HCT116 (cell line): ENCODE results near the gene PPARGC1A. TPM values are rescaled to one million over a fixed set of nuclear protein-coding genes. Genes with fewer than 3 reads are reported as not detected.

Source experiments
- ATAC-seq: fragments of 200-7000 bp; cut with Tn5 transposase; 2 replicates; pipeline ENCODE4 v1.9.1; 2020; ENCODE audit warnings: mild to moderate bottlenecking, moderate library complexity
- BruUV-seq: library from RNA; stranded (reverse); fragments of 400-500 nt; replicated peaks from 2 replicates; lab custom pipeline; 2021; lab: Mats Ljungman, UMichigan
- CTCF ChIA-PET: fragments of 300-600 bp; sonication (Branson Sonifier 250); formaldehyde crosslinking; loops from one replicate; lab custom pipeline; 2021; ENCODE audit warnings: antibody characterized with exemption; lab: Charles Lee
- POLR2A ChIA-PET: fragments of 300-600, 350-600 bp; sonication (Branson Sonifier 250); formaldehyde crosslinking; loops from one replicate; lab custom pipeline; 2021; ENCODE audit warnings: antibody characterized with exemption; lab: Charles Lee
- RAD21 ChIA-PET, 2 experiments: fragments of 300-600 bp; sonication (Branson Sonifier 250); formaldehyde crosslinking; loops; one replicate each; lab custom pipeline; 2023; ENCODE audit warnings: low total read pairs in 2 of 2; ENCODE audit not compliant: uncharacterized antibody in 2 of 2, unreplicated experiment in 2 of 2, low non-redundant PET in 1 of 2; lab: Charles Lee
- DNase-seq: peaks from one replicate; pipeline ENCODE4 v3.0.0-alpha.2; 2010; ENCODE audit warnings: low read depth, low spot score
- H2AFZ ChIP-seq: fragments of 200-600 bp; shearing (Covaris generic), sonication (generic); 2 replicates; pipeline ENCODE4 v1.6.1; 2017; ENCODE audit warnings: low read depth, mixed run types, mixed read lengths, antibody characterized with exemption, low read length; ENCODE audit not compliant: poor library complexity, severe bottlenecking
- H3K27ac ChIP-seq: 2 replicates; pipeline ENCODE4 v1.5.1; 2012; ENCODE audit warnings: low read depth, low read length
- H3K27me3 ChIP-seq: fragments of 200-600 bp; sonication (generic); 2 replicates; pipeline ENCODE4 v1.6.1; 2016; ENCODE audit warnings: mixed run types, low read length, mixed read lengths; ENCODE audit not compliant: insufficient read depth
- H3K36me3 ChIP-seq, 2 experiments: fragments of 200-500 bp in 1 of 2; fragments of 200-600 bp in 1 of 2; sonication (Bioruptor generic) in 1 of 2; sonication (generic) in 1 of 2; 2 replicates each; pipeline versions ENCODE4 v1.5.1 to v1.6.1; 2014 to 2016; ENCODE audit warnings: low read length in 2 of 2, inconsistent platforms in 1 of 2, mixed read lengths in 1 of 2, mixed run types in 1 of 2; ENCODE audit not compliant: insufficient read depth in 2 of 2, control insufficient read depth in 1 of 2
- H3K4me1 ChIP-seq, 2 experiments: fragments of 200-600 bp in 1 of 2; sonication (generic) in 1 of 2; 2 replicates each; pipeline versions ENCODE4 v1.5.1 to v1.6.1; 2012 to 2017; ENCODE audit warnings: low read length in 2 of 2, inconsistent platforms in 1 of 2, mild to moderate bottlenecking in 1 of 2, mixed read lengths in 1 of 2, mixed run types in 1 of 2, moderate library complexity in 1 of 2; ENCODE audit not compliant: insufficient read depth in 2 of 2, control insufficient read depth in 1 of 2
- H3K4me2 ChIP-seq: fragments of 200-600 bp; sonication (generic); 2 replicates; pipeline ENCODE4 v1.6.1; 2017; ENCODE audit warnings: mixed run types, low read length, mixed read lengths
- H3K4me3 ChIP-seq, 2 experiments: fragments of 200-600 bp in 1 of 2; sonication (generic) in 1 of 2; replicated peaks in 1 of 2; 2 replicates each; pipeline ENCODE4 v1.5.1; 2011 to 2016; ENCODE audit warnings: low read length in 2 of 2, control low read depth in 1 of 2, low read depth in 1 of 2, mild to moderate bottlenecking in 1 of 2, mixed read lengths in 1 of 2, mixed run types in 1 of 2
- H3K79me2 ChIP-seq: fragments of 200-600 bp; sonication (generic); 2 replicates; pipeline ENCODE4 v1.6.1; 2017; ENCODE audit warnings: mild to moderate bottlenecking, mixed run types, low read length, moderate library complexity, mixed read lengths; ENCODE audit not compliant: insufficient read depth
- H3K9ac ChIP-seq: fragments of 200-600 bp; sonication (generic); 2 replicates; pipeline ENCODE4 v1.6.1; 2016; ENCODE audit warnings: low read length, mixed read lengths
- H3K9me2 ChIP-seq: fragments of 200-600 bp; sonication (generic), shearing (Covaris generic); 2 replicates; pipeline ENCODE4 v1.6.1; 2017; ENCODE audit warnings: mixed run types, mild to moderate bottlenecking, moderate library complexity; ENCODE audit not compliant: insufficient read depth
- H3K9me3 ChIP-seq, 2 experiments: fragments of 200-500 bp in 1 of 2; fragments of 200-600 bp in 1 of 2; sonication (Bioruptor generic) in 1 of 2; sonication (generic) in 1 of 2; 2 replicates each; pipeline ENCODE4 v1.6.1; 2014 to 2017; ENCODE audit warnings: low read length in 2 of 2, mixed read lengths in 2 of 2, inconsistent platforms in 1 of 2, low read depth in 1 of 2, mild to moderate bottlenecking in 1 of 2, mixed run types in 1 of 2, moderate library complexity in 1 of 2; ENCODE audit not compliant: control insufficient read depth in 1 of 2, insufficient read depth in 1 of 2
- H4K20me1 ChIP-seq: fragments of 200-600 bp; sonication (generic), shearing (Covaris generic); 2 replicates; pipeline ENCODE4 v1.6.1; 2017; ENCODE audit warnings: mixed run types, mild to moderate bottlenecking, moderate library complexity; ENCODE audit not compliant: insufficient read depth
- CEBPB ChIP-seq: IDR thresholded peaks from 2 replicates; pipeline ENCODE4 v1.6.1; 2012; ENCODE audit warnings: low read depth
- EGR1 ChIP-seq: IDR thresholded peaks from 2 replicates; pipeline ENCODE4 v1.6.1; 2012; ENCODE audit warnings: low read depth
- ELF1 ChIP-seq: IDR thresholded peaks from 2 replicates; pipeline ENCODE4 v1.6.1; 2012; ENCODE audit warnings: low read depth, borderline replicate concordance
- EZH2phosphoT487 ChIP-seq: fragments of 200-600 bp; IDR thresholded peaks from 2 replicates; pipeline ENCODE4 v1.6.1; 2018; ENCODE audit warnings: antibody characterized with exemption, borderline replicate concordance
- FOSL1 ChIP-seq: IDR thresholded peaks from 2 replicates; pipeline ENCODE4 v1.6.1; 2012; ENCODE audit warnings: low read depth
- POLR2A ChIP-seq: IDR thresholded peaks from 2 replicates; pipeline ENCODE4 v1.7.0; 2011; ENCODE audit warnings: borderline replicate concordance; ENCODE audit not compliant: insufficient read depth, insufficient read length; ENCODE audit errors: extremely low read depth
- POLR2AphosphoS5 ChIP-seq: IDR thresholded peaks from 2 replicates; pipeline ENCODE4 v1.6.1; 2011; ENCODE audit warnings: mild to moderate bottlenecking, low read depth, low read length, moderate library complexity
- RAD21 ChIP-seq: IDR thresholded peaks from 2 replicates; pipeline ENCODE4 v1.6.1; 2012; ENCODE audit warnings: low read depth, mild to moderate bottlenecking
- SIN3A ChIP-seq: IDR thresholded peaks from 2 replicates; pipeline ENCODE4 v1.6.1; 2012; ENCODE audit warnings: low read depth
- SRF ChIP-seq: IDR thresholded peaks from 2 replicates; pipeline ENCODE4 v1.6.1; 2012; ENCODE audit warnings: low read depth
- TCF7L2 ChIP-seq: IDR thresholded peaks from 2 replicates; pipeline ENCODE4 v1.7.0; 2011; ENCODE audit warnings: borderline replicate concordance, inconsistent platforms; ENCODE audit not compliant: insufficient read depth, insufficient read length; ENCODE audit errors: extremely low read depth
- YY1 ChIP-seq: IDR thresholded peaks from 2 replicates; pipeline ENCODE4 v1.6.1; 2011; ENCODE audit warnings: low read length, low read depth, moderate library complexity, mild to moderate bottlenecking; ENCODE audit not compliant: insufficient replicate concordance; ENCODE audit errors: extremely low read depth
- ZBTB33 ChIP-seq: IDR thresholded peaks from 2 replicates; pipeline ENCODE4 v1.6.1; 2011; ENCODE audit warnings: mild to moderate bottlenecking, low read length, moderate library complexity; ENCODE audit not compliant: insufficient replicate concordance; ENCODE audit errors: extremely low read depth
- ZNF274 ChIP-seq: fragments of 200-500 bp; sonication (Bioruptor generic); IDR thresholded peaks from 2 replicates; pipeline ENCODE4 v1.6.1; 2014; ENCODE audit warnings: mild to moderate bottlenecking, low read depth, low read length, inconsistent platforms
- intact Hi-C: fragments of 100-400 bp; cut with micrococcal nuclease; formaldehyde crosslinking; loops from 2 replicates; pipeline ENCODE4 v1.10.0; 2022
- total RNA-seq: library from RNA; stranded (reverse); gene quantifications from one replicate; pipeline ENCODE4 v1.2.1, GENCODE V29; 2021; ENCODE audit not compliant: unreplicated experiment
- TF ChIP-seq, protein P1 (sequence below), 3 experiments: fragments of 200-600 bp in 1 of 3; sonication (generic) in 1 of 3; IDR thresholded peaks in 2 of 3; conservative IDR thresholded peaks in 1 of 3; 2 replicates each; pipeline ENCODE4 v1.5.1; 2012 to 2017; ENCODE audit warnings: low read depth in 2 of 3, low read length in 2 of 3, antibody characterized with exemption in 1 of 3, borderline replicate concordance in 1 of 3, control low read depth in 1 of 3, mild to moderate bottlenecking in 1 of 3, mixed read lengths in 1 of 3, mixed run types in 1 of 3, moderate library complexity in 1 of 3; ENCODE audit not compliant: insufficient read depth in 1 of 3

The PPARGC1A gene
- total RNA-seq, 1 experiment from 2014 or later = not detected

DNA sequence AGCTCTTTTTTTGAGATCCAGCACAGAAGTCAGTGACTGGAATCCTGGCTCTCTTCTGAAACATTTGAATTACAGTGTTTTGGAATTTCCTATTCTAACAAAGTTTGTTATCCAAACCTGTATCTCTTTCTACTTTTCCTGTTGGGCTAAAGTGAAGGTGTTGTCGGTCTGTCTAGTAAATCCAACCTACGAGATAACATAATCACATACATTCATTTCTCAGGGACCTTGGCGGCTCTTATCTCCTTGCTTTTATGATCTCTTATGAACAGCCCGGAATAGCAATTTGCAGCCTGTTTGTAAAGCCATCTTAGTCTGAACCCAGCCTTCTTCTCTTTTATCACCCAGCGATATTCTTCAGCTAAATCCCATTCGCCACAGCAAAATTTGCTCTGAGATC, 14.5 kb downstream of the PPARGC1A start:
- no peaks in the 10 kb centered on the region for H3K4me1 ChIP-seq
- no peaks in the 10 kb centered on the region for H3K27me3 ChIP-seq
- no peak overlapping the region for H3K27ac ChIP-seq
- ChIA-PET CTCF (no interaction called here), POLR2A (no interaction called here), RAD21 (no interaction called here)
- DNase-seq (no peak), ATAC-seq (no peak)
- no peaks in the 10 kb centered on the region for H4K20me1 ChIP-seq
- H3K4me3 ChIP-seq = no peak overlapping the region
- peaks cover 0 to 9% of the 10 kb centered on the region in 2 experiments; a peak in 2 of 4 replicates for H3K9me3 ChIP-seq
- TF ChIP-seq EGR1 (no peak), SIN3A (no peak), ZNF274 (no peak)
- BruUV-seq = no TSS peak
- no peaks in the 10 kb centered on the region for H3K36me3 ChIP-seq
- no peak overlapping the region for H2AFZ ChIP-seq
- intact Hi-C loops = no loop called here
- H3K9me2 ChIP-seq = no peaks in the 10 kb centered on the region
- no peaks in the 10 kb centered on the region for H3K79me2 ChIP-seq
- no peak overlapping the region for H3K9ac ChIP-seq
- H3K4me2 ChIP-seq = no peak overlapping the region

DNA sequence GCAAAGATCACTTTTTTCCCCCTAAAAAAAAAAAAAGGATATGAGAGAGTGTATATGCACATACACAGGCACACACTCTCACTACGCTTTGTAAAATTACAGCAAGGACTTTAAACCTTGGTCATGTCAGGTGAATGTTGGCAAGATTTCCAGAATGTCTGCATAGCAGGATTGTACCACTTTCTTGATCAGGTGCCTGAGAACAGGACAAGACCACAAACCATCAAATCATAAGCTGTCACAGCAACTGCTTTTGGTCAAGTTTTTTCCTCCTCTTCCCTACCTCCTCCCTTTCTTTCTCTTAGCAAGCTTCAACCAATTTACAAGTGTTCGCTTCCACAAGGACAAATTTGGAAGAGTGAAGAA, 15.3 kb downstream of the PPARGC1A start:
- Histone ChIP-seq H3K4me3 (no peak overlapping the region), H3K27ac (no peak overlapping the region), H3K27me3 (no peaks in the 10 kb centered on the region), H3K9me2 (no peaks in the 10 kb centered on the region), H3K9ac (no peak overlapping the region), H3K9me3 (peaks cover 0 to 9% of the 10 kb centered on the region in 2 experiments; a peak in 2 of 4 replicates), H3K36me3 (no peaks in the 10 kb centered on the region), H3K4me2 (no peak overlapping the region), H3K79me2 (no peaks in the 10 kb centered on the region), H4K20me1 (no peaks in the 10 kb centered on the region), H2AFZ (no peak overlapping the region), H3K4me1 (no peaks in the 10 kb centered on the region)
- no peak for ATAC-seq
- ChIA-PET POLR2A (no interaction called here), RAD21 (no interaction called here), CTCF (no interaction called here)
- intact Hi-C loops = no loop called here
- no TSS peak for BruUV-seq
- DNase-seq = no peak
- TF ChIP-seq POLR2A (no peak), EZH2phosphoT487 (no peak), YY1 (no peak), POLR2AphosphoS5 (no peak), SIN3A (no peak), RAD21 (no peak), TCF7L2 (no peak), ELF1 (no peak), ZNF274 (no peak), CEBPB (no peak), EGR1 (no peak), FOSL1 (no peak), ZBTB33 (no peak), SRF (no peak)
- TF ChIP-seq, protein P1, sequence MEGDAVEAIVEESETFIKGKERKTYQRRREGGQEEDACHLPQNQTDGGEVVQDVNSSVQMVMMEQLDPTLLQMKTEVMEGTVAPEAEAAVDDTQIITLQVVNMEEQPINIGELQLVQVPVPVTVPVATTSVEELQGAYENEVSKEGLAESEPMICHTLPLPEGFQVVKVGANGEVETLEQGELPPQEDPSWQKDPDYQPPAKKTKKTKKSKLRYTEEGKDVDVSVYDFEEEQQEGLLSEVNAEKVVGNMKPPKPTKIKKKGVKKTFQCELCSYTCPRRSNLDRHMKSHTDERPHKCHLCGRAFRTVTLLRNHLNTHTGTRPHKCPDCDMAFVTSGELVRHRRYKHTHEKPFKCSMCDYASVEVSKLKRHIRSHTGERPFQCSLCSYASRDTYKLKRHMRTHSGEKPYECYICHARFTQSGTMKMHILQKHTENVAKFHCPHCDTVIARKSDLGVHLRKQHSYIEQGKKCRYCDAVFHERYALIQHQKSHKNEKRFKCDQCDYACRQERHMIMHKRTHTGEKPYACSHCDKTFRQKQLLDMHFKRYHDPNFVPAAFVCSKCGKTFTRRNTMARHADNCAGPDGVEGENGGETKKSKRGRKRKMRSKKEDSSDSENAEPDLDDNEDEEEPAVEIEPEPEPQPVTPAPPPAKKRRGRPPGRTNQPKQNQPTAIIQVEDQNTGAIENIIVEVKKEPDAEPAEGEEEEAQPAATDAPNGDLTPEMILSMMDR (IDR thresholded peaks at IDR 0.05 in 2 of 3, conservative IDR thresholded peaks at IDR 0.05 in 1 of 3; ENCODE audit: borderline replicate concordance in 1 of 3, insufficient read depth in 1 of 3, low read depth in 2 of 3, low read length in 2 of 3) = no peak
